ENCODE results near the gene ACAN.

DNA sequence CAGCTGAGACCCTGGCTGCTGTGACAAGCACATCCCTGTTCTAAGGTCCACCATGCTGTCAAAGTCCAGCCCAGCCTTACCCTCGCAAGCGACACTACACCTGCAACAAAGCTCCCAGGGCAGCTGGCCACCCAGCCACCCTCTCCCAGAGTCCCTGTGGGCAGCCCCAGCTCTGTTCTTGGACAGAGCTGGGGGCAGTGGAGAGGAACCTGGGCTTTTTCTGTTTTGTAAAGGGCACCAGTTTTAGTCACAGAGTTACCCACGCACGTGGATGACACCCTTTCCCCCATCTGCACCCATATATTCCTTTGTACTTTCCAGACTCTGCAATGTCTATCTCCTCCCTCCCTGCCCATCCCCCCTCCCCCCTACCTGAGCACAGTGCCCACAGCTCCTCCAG lies 38.9 kb downstream of the ACAN start:
- TF ChIP-seq, protein P1, sequence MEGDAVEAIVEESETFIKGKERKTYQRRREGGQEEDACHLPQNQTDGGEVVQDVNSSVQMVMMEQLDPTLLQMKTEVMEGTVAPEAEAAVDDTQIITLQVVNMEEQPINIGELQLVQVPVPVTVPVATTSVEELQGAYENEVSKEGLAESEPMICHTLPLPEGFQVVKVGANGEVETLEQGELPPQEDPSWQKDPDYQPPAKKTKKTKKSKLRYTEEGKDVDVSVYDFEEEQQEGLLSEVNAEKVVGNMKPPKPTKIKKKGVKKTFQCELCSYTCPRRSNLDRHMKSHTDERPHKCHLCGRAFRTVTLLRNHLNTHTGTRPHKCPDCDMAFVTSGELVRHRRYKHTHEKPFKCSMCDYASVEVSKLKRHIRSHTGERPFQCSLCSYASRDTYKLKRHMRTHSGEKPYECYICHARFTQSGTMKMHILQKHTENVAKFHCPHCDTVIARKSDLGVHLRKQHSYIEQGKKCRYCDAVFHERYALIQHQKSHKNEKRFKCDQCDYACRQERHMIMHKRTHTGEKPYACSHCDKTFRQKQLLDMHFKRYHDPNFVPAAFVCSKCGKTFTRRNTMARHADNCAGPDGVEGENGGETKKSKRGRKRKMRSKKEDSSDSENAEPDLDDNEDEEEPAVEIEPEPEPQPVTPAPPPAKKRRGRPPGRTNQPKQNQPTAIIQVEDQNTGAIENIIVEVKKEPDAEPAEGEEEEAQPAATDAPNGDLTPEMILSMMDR (conservative IDR thresholded peaks at IDR 0.05 in 1 of 2, IDR thresholded peaks at IDR 0.05 in 1 of 2; ENCODE audit: extremely low read depth in 1 of 2, insufficient read depth in 1 of 2, low read depth in 1 of 2, low read length in 2 of 2), result no peak
- no peak for TF ChIP-seq EZH2 (IDR thresholded peaks at IDR 0.05; ENCODE audit: borderline replicate concordance, low read length)
